GM21367 (cell line): ENCODE data around the gene ATG2A.

Experiments used
- ATAC-seq: cut with Tn5 transposase; IDR thresholded peaks from one replicate; pipeline ENCODE4 v1.9.1; 2021; ENCODE audit not compliant: unreplicated experiment

Gene ATG2A

GRCh38 chr11:64888406-64888728 is 28.6 kb downstream of the ATG2A start:
- no peak for ATAC-seq

GRCh38 chr11:64887757-64888405 is 29.1 kb downstream of the ATG2A start:
- no peak for ATAC-seq

- no peak for ATAC-seq
These were observed 29.7 kb downstream of the ATG2A start for GRCh38 chr11:64887234-64887756.

GRCh38 chr11:64885367-64886286 is 31.4 kb downstream of the ATG2A start:
- no peak for ATAC-seq

GRCh38 chr11:64884019-64884418 is 33.0 kb downstream of the ATG2A start:
- no peak for ATAC-seq

- no peak for ATAC-seq
These were observed 33.4 kb downstream of the ATG2A start for GRCh38 chr11:64883575-64883974.

GRCh38 chr11:64882243-64882642 is 34.8 kb downstream of the ATG2A start:
- ATAC-seq, result no peak

GRCh38 chr11:64881476-64881875 is 35.5 kb downstream of the ATG2A start:
- no peak for ATAC-seq

- ATAC-seq, result no peak
These were observed 36.6 kb downstream of the ATG2A start for GRCh38 chr11:64880240-64881001.

- ATAC-seq, result no peak
These were observed 37.6 kb downstream of the ATG2A start for GRCh38 chr11:64879244-64879900.

- ATAC-seq, result peak; percentile 42
These were observed 38.3 kb downstream of the ATG2A start, which contains the start of gene EHD1 for GRCh38 chr11:64878494-64879243. TSS of gene EHD1 (minus strand) at chr11:64878621. CDS start at chr11:64878464, 157 bp downstream.

GRCh38 chr11:64878223-64878493 is 38.9 kb downstream of the ATG2A start:
- ATAC-seq, result no peak

- ATAC-seq, result peak; percentile 4
These were observed 39.4 kb downstream of the ATG2A start for GRCh38 chr11:64877390-64878222.

GRCh38 chr11:64876835-64877341 is 40.1 kb downstream of the ATG2A start:
- no peak for ATAC-seq

- no peak for ATAC-seq
These were observed 40.7 kb downstream of the ATG2A start for GRCh38 chr11:64876229-64876750.

GRCh38 chr11:64875369-64876228 is 41.4 kb downstream of the ATG2A start:
- ATAC-seq, result no peak

- ATAC-seq, result no peak
These were observed 42.4 kb downstream of the ATG2A start for GRCh38 chr11:64874308-64875240.
